K562 (cell line): ENCODE results near the gene FAM171A2. TPM values are rescaled to one million over a fixed set of nuclear protein-coding genes. Genes with fewer than 3 reads are reported as not detected.

Experiments
- AFF4 ChIP-seq: sonication (generic); formaldehyde crosslinking; IDR thresholded peaks from 2 replicates; pipeline ENCODE4 v1.8.0; 2023; ENCODE audit warnings: mild to moderate bottlenecking, missing genetic modification reagents
- ATF3 ChIP-seq, 2 experiments: fragments of 450-650 bp in 1 of 2; sonication (generic) in 1 of 2; formaldehyde crosslinking in 1 of 2; IDR thresholded peaks in 1 of 2; conservative IDR thresholded peaks in 1 of 2; 2 replicates each; pipeline versions ENCODE4 v1.6.1 to v1.8.1; 2016 to 2023; ENCODE audit warnings: mild to moderate bottlenecking in 2 of 2, moderate library complexity in 2 of 2, inconsistent platforms in 1 of 2, missing genetic modification reagents in 1 of 2
- BHLHE40 ChIP-seq: IDR thresholded peaks from 2 replicates; pipeline ENCODE4 v1.6.1; 2011; ENCODE audit warnings: low read length, improper control_type of control experiment
- CTCF ChIP-seq, 3 experiments: IDR thresholded peaks in 2 of 3; conservative IDR thresholded peaks in 1 of 3; 2 replicates each; pipeline ENCODE4 v1.5.1; 2011 to 2012; ENCODE audit warnings: low read length in 3 of 3, mild to moderate bottlenecking in 3 of 3, control low read depth in 2 of 3, improper control_type of control experiment in 1 of 3, inconsistent platforms in 1 of 3, low read depth in 1 of 3, mixed read lengths in 1 of 3, moderate library complexity in 1 of 3; ENCODE audit not compliant: insufficient read depth in 2 of 3
- ELF4 ChIP-seq: fragments of 450-650 bp; formaldehyde crosslinking; IDR thresholded peaks from 2 replicates; pipeline ENCODE4 v1.4.0; 2022; ENCODE audit warnings: missing genetic modification characterization
- ESRRA ChIP-seq: fragments of 450-650 bp; IDR thresholded peaks from 2 replicates; pipeline ENCODE4 v1.6.1; 2014; ENCODE audit warnings: low read depth, mild to moderate bottlenecking, moderate library complexity, borderline replicate concordance
- GABPB1 ChIP-seq: sonication (generic); formaldehyde crosslinking; IDR thresholded peaks from 2 replicates; pipeline ENCODE4 v1.8.0; 2022; ENCODE audit warnings: mild to moderate bottlenecking, missing genetic modification reagents
- NFRKB ChIP-seq: fragments of 450-650 bp; IDR thresholded peaks from 2 replicates; pipeline ENCODE4 v1.6.1; 2016; ENCODE audit warnings: low read depth
- NR2C1 ChIP-seq, 2 experiments: fragments of 450-650 bp; IDR thresholded peaks; 2 replicates each; pipeline ENCODE4 v1.6.1; 2017; ENCODE audit warnings: mild to moderate bottlenecking in 2 of 2, antibody characterized with exemption in 1 of 2, inconsistent platforms in 1 of 2, missing compliant biosample characterization in 1 of 2, missing genetic modification characterization in 1 of 2
- PML ChIP-seq: IDR thresholded peaks from 2 replicates; pipeline ENCODE4 v1.6.1; 2012; ENCODE audit warnings: low read length, inconsistent platforms
- RBM34 ChIP-seq: fragments of 200-400 bp; formaldehyde crosslinking; IDR thresholded peaks from 2 replicates; pipeline ENCODE4 v1.6.1; 2018; ENCODE audit warnings: low read length, borderline replicate concordance; ENCODE audit not compliant: insufficient read depth
- RFX7 ChIP-seq: fragments of 250-450 bp; sonication (Bioruptor Pico); IDR thresholded peaks from 2 replicates; pipeline ENCODE4 v1.5.1; 2021; ENCODE audit warnings: mild to moderate bottlenecking
- RUNX1 ChIP-seq: sonication (generic); IDR thresholded peaks from 2 replicates; pipeline ENCODE4 v1.6.1; 2016; ENCODE audit warnings: antibody characterized with exemption, low read depth
- SMC3 ChIP-seq: conservative IDR thresholded peaks from 2 replicates; pipeline ENCODE4 v1.6.1; 2011; ENCODE audit warnings: low read depth, low read length, improper control_type of control experiment; ENCODE audit not compliant: insufficient read depth
- TBP ChIP-seq: optimal IDR thresholded peaks from 2 replicates; pipeline ENCODE3; 2011; ENCODE audit warnings: low read depth, low read length, improper control_type of control experiment
- TEAD1 ChIP-seq, 2 experiments: fragments of 450-650 bp in 1 of 2; sonication (generic) in 1 of 2; formaldehyde crosslinking; IDR thresholded peaks; 2 replicates each; pipeline versions ENCODE4 v1.4.0 to v1.8.0; 2020 to 2022; ENCODE audit warnings: mild to moderate bottlenecking in 2 of 2, missing genetic modification reagents in 1 of 2
- VEZF1 ChIP-seq: fragments of 200-800 bp; sonication (Bioruptor generic); IDR thresholded peaks from 2 replicates; pipeline ENCODE4 v1.6.1; 2017; ENCODE audit warnings: missing genetic modification characterization, missing compliant biosample characterization
- ZC3H11A ChIP-seq: IDR thresholded peaks from 2 replicates; pipeline ENCODE4 v1.6.1; 2012; ENCODE audit warnings: low read depth, low read length, improper control_type of control experiment
- polyA plus RNA-seq, 8 experiments: library from polyadenylated mRNA; depleted of rRNA in 4 of 8; stranded (reverse) in 5 of 8; unstranded in 3 of 8; fragments of >200 nt; fragmentation: Nextera tagmentation in 2 of 8; fragmentation: Illumina TruSeq in 1 of 8; extraction: Ambion mirVana in 2 of 8; extraction: Trizol in 1 of 8; gene quantifications; 2 replicates each; pipeline versions ENCODE4 v1.2.1 to v1.2.3, GENCODE V29; 2011 to 2014; ENCODE audit warnings: inconsistent platforms in 1 of 8, missing spikeins in 1 of 8
- total RNA-seq, 7 experiments: library from RNA; depleted of rRNA in 6 of 7; stranded (reverse); fragments of >200 nt in 6 of 7; fragmentation: Illumina TruSeq in 2 of 7; extraction: Trizol in 2 of 7; gene quantifications; 2 replicates each; pipeline versions ENCODE4 v1.2.1 to v1.2.3, GENCODE V29; 2011 to 2021; ENCODE audit warnings: low replicate concordance in 1 of 7

Gene FAM171A2
- total and polyA plus RNA-seq, 9 of the 15 experiments (the other 6 are each of a cell fraction or from before 2014, with no cell fraction given): 0.10 to 10.2 (median 2.0) TPM; not detected in 1

- no peak for TF ChIP-seq ATF3 (IDR thresholded peaks at IDR 0.05)
- TF ChIP-seq ATF3 (CRISPR knock-in tag; conservative IDR thresholded peaks at IDR 0.05): peak; percentile 73; the same call in 1 of the 2 replicates
- TF ChIP-seq TBP: peak; percentile 87
- no peak for TF ChIP-seq AFF4
- peak; percentile 94 for TF ChIP-seq VEZF1 (CRISPR knock-in tag)
- TF ChIP-seq RUNX1: no peak
- TF ChIP-seq TEAD1 (CRISPR knock-in tag; IDR thresholded peaks at IDR 0.05): peak in 1 of 2 experiments; percentile 28; a peak in 1 of 4 replicates
- TF ChIP-seq NFRKB: 0 out of 2 replicates have a peak, but pooled peaks have one; percentile 28
- TF ChIP-seq PML: peak; percentile 49; the same call in 1 of the 2 replicates
- no peak for TF ChIP-seq ELF4 (CRISPR knock-in tag)
- TF ChIP-seq NR2C1 (IDR thresholded peaks at IDR 0.05): peak; percentile 30; the same call in 1 of the 2 replicates
- no peak for TF ChIP-seq NR2C1 (tag; IDR thresholded peaks at IDR 0.05)
- no peak for TF ChIP-seq RBM34
- TF ChIP-seq ESRRA: peak; percentile 20; the same call in 1 of the 2 replicates
- no peak for TF ChIP-seq RFX7 (CRISPR knock-in tag)
- no peak for TF ChIP-seq ZC3H11A
- peak; percentile 32 to 61 (median 53); a peak in 5 of 6 replicates for TF ChIP-seq CTCF (IDR thresholded peaks at IDR 0.05 in 2 of 3, conservative IDR thresholded peaks at IDR 0.05 in 1 of 3; ENCODE audit: insufficient read depth in 2 of 3, low read depth in 1 of 3, low read length in 3 of 3)
- peak; percentile 32; the same call in 1 of the 2 replicates for TF ChIP-seq GABPB1 (CRISPR knock-in tag)
- TF ChIP-seq SMC3: no peak
- 0 out of 2 replicates have a peak, but pooled peaks have one; percentile 2 for TF ChIP-seq BHLHE40
Measured at GRCh38 chr17:44385287-44386181, 21.9 kb upstream of the FAM171A2 start (continued).
